CD4-positive, alpha-beta T cell treated with Interleukin-17A for 4 hours (primary cell): Measurements from ENCODE around the gene ARHGDIB.
A peak's percentile ranks its signal among the peaks of the same experiment; 100 is the strongest.

Experiments
- DNase-seq: peaks from one replicate; pipeline ENCODE4 v3.0.0-alpha.2; 2020; ENCODE audit warnings: mixed read lengths

Gene ARHGDIB

DNA sequence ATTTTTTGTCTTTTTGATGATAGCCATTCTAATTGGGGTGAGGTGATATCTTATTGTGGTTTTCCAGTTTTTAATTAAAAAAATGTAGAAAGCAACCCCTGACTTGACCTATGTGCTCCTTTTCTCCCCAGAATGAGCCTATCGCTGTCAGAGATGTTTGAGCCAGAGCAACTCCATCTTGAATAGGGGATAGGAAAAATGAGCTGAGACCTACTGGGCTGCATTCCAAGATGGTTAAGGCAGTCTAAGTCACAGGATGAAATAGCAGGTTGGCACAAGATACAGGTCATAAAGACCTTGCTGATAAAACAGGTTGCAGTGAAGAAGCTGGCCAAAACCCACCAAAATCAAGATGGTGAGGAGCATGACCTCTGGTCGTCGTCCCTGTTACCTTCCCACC is 36.9 kb downstream of the ARHGDIB start:
- DNase-seq, result no peak

DNA sequence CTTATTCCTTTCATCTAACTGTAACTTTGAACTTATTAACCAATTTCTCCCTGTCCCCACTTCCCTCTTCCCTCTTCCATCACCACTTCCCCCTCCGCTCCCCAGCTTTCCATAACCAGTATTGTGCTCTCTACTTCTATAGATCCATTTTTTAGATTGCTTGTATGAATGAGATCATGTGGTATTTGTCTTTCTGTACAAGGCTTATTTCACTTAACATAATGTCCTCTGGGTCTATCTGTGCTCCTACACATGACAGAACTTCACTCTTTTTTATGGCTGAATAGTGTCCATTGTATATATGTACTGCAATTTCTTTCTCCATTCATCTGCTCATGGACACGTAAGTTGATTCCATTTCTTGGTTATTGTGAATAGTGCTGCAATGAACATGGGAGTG is 37.5 kb downstream of the ARHGDIB start:
- no peak for DNase-seq

- no peak for DNase-seq
Observed at GRCh38 chr12:14921218-14921617, 40.2 kb downstream of the ARHGDIB start.

DNA sequence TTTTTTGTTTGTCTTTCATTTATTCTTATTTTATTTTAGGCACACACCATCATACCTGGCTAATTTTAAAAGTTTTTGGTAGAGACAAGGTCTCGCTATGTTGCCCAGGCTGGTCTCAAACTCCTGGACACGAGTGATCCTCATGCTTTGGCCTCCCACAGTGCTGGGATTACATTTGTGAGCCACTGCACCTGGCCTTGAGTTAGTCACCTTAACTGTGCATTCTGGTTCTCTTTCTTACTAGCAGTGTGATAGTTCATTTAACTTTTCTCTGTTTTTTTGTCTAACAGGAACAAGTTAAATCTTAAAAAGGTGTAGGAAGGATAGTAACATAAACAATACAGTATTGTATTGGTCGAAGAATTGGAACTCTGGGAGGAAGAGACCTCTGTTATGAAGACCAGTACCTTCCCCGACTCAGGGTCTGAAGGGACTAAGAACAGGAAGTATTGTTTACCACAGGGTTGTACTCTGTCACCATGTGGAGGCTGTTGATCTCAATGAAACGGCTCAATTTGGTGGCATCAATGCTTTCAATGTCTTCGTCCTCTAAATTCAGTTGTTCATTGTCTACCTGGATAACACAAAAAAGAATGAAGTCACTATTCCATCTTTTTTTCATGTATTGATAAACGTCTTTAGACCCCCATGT is 40.8 kb downstream of the ARHGDIB start:
- peak; percentile 25 for DNase-seq

- DNase-seq, result no peak
Observed at GRCh38 chr12:14919455-14919854, 41.9 kb downstream of the ARHGDIB start.

DNA sequence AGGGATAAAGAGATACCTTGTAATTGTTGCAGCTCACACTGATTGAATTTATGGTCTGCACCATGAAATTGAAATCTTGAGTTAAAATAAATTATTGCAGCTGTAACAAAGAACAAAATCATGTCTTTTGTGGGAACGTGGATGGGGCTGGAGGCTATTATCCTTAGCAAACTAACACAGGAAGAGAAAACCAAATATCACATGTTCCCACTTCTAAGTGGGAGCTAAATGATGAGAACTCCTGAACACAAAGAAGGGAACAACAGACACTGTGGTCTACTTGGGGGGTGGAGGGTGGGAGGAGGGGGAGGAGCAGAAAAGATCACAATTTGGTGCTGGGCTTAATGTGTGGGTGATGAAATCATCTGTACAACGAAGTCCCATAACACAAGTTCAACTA is 45.7 kb downstream of the ARHGDIB start:
- DNase-seq, result no peak

- no peak for DNase-seq
Observed at GRCh38 chr12:14913381-14913781, 48.0 kb downstream of the ARHGDIB start.

DNA sequence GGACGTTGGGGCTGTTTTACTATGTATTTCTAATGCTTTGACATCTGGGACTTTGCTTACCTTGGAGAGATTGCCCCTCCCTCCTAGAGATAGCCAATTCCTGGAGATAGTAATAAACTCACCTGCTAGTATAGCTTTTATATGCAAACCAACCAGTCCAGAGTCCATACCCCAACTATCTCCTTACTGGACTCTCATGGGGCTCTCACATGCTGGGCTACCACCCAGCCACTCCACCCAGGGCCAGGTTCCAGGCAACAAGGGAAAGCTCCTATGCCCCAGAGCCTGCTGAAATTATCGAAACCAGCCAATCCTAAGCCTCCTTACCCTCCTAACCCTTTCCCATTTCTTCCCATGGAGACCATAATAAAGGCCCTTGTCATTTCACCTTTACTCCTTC is 50.3 kb downstream of the ARHGDIB start:
- no peak for DNase-seq

DNA sequence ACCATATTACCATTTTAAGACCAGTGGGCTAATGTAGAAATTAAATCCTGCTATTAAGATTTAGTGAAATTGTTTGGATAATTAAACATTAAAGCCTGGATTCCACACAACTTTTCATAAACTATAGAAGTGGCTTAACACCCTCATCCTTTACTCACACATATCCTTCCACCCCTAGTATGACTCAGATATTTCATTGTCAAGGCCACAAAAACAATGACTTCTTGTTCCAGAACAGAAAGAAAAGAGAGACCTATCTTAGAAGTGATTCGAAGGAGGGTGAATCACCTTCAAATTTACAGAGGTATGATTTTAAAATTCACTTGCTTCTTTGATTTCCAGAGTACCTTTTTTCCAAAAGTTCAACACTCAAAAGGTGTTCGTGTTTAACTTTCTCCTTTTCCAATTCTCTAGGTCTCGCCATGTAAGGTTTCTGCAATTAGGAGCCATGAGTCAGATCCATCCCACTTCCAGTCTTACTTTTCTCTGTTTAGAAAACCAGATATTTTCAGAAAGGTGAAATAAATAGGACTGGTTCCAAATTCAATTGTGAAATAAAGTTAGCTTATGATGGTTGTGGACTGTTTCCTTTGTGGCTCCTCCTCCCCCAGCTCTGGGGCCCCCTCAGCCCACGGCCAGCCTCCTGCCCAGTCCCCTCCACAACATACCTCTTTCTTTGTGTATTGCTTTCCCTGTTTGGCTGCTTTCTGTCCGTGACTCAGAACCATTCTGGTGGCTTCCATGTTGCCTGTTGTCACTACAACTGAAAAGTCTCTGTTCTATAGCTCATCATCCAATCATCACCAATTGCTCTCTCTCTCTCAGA is 51.1 kb downstream of the ARHGDIB start:
- no peak for DNase-seq

DNA sequence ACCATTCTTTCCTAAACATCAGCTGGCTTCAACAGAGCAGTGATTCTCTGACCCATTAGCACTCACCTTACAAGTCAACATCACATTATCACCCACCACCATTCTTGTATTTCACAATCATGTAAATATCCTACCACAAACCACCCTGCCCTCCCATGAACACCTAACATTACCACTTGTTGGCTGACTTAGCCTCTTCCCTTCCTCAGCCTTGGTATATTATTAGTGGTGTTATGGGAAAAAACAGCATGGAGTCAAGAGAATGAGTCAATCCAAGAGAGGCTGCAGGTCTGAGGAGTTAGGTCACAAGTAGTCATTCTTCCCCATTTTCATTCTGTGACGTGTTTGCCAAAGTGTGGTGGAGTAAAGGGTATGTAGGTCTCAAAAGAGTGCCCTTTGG is 53.4 kb downstream of the ARHGDIB start:
- no peak for DNase-seq

DNA sequence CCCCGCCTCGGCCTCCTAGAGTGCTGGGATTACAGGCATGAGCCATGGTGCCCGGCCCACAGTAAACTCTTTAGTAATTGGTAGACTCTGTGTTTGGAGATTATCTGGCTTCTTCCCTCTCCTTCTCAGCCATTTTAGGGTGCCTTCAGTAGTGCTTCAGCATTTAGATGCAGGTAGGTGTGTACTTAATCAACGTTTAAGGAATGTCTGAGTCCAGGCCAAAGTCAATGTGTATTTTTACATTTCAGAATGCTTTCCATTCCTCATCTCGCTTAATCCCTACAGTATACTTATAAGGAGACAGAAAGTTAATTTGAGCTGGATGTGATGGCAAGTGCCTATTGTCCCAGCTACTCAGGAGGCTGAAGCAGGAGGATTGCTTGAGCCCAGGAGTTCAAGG is 55.3 kb downstream of the ARHGDIB start:
- DNase-seq, result no peak

DNA sequence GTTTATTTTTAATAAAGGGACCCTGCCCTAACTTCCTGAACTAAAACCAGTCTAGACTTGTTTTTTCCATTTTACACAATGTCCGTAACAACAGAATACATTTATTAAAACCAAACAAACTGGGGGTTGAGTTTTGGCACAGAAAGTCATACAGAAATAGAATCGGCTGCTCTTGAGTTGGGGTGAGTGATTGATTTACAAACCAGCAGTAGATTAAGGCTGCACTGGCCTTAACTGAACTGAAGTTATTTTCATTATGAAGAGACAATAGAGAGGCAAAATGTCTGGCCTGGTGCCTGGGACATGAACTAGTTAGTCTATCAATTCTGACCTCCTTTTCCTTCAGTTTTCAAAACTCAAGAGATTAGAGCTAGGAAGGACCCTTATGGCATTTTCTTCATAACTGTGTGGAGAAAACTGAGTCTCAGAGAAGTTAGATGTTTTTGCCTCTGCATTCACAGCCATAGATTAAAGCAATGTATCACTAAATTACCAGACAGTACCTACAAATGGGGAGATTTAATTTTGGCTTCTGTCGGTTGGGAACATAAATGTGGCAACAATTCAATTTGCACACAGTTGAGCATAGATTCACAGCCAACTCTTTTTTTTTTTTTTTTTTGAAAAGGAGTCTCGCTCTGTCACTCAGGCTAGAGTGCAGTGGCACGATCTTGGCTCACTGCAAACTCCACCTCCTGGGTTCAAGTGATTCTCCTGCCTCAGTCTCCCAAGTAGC is 56.0 kb downstream of the ARHGDIB start:
- no peak for DNase-seq

DNA sequence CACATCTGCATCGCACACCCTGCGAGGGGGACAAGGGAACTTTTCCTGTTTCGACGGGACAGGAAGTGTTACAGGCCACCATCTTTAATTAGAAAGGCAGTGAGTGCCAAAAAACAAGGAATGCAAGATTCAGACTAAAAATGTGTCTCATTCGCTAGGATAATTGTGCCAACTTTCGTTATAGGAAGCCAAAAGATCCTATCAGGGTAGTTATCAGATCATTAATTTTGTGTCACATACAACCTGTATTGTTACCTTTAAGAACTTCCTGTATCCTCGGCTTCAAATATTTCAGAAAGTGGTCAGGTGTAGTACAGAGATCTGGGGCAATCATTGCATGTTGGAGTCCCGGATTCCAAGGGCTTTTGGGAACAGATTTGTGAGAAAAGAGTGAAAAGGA is 56.5 kb downstream of the ARHGDIB start:
- no peak for DNase-seq

DNA sequence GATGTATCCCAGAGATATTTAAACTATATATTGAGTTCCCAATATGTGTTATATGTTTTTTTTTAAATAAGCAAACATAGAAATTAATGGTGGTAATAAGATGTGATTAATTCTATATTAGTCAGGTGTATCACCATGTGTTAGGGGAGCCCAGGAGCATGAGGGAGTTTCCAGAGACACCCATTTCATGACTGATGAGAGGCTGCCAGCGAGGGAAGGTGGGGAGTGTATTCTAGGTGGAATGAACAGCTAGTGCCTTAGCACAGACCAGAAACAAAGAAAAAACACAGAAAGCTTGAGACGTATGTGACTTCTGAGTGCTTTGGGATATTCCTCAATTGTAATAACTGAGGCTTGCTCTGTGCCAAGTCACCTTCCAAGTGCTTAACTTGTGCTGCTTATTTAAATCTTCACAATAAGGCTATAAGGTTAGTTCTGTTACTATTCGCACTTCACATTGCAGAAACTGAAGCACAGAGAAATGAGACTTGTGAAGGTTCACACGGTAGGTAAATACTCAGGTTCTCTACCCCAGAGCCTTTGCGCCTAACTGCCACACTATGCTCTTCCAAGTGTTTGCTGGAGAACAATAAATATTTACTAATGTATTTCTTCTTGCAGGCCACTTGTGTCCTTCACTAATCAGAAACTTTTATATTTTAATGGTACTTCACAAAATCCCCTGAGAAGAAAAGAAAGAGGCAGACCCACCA is 57.9 kb downstream of the ARHGDIB start:
- no peak for DNase-seq

DNA sequence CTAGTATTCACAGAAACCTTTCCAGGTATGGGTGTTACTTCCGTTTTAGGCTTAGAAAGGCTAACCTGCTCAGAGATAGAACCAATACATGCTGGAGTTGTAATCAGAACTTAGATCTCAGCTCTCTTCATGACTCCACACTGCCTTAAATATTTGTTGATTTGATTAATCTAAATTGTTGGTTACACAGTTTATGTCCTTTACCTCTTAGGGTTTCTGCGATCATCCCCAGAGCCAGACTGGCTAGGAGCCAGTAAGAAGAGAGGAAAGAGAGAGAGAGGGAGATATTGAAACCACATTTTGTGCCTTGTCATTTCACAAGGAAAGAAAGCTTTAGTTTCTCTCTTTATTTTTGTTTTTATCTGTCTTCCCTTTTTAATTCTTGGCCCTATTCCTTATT is 58.9 kb downstream of the ARHGDIB start:
- no peak for DNase-seq

GRCh38 chr12:14901228-14901562 is 60.2 kb downstream of the ARHGDIB start:
- no peak for DNase-seq

GRCh38 chr12:14900521-14901227 is 60.7 kb downstream of the ARHGDIB start:
- DNase-seq, result no peak

- DNase-seq, result no peak
Observed at GRCh38 chr12:14896521-14897169, 64.8 kb downstream of the ARHGDIB start.

- no peak for DNase-seq
Observed at GRCh38 chr12:14893506-14894250, 67.7 kb downstream of the ARHGDIB start.

GRCh38 chr12:14892726-14893505 is 68.5 kb downstream of the ARHGDIB start:
- no peak for DNase-seq
